ENCODE measurements around the gene NFKBIB. TPM values are rescaled to one million over a fixed set of nuclear protein-coding genes. Genes with fewer than 3 reads are reported as not detected.
A peak's percentile ranks its signal among the peaks of the same experiment; 100 is the strongest.

The NFKBIB gene
- total RNA-seq, 2 experiments from 2014 or later = 47.2 to 52.7 TPM

DNA sequence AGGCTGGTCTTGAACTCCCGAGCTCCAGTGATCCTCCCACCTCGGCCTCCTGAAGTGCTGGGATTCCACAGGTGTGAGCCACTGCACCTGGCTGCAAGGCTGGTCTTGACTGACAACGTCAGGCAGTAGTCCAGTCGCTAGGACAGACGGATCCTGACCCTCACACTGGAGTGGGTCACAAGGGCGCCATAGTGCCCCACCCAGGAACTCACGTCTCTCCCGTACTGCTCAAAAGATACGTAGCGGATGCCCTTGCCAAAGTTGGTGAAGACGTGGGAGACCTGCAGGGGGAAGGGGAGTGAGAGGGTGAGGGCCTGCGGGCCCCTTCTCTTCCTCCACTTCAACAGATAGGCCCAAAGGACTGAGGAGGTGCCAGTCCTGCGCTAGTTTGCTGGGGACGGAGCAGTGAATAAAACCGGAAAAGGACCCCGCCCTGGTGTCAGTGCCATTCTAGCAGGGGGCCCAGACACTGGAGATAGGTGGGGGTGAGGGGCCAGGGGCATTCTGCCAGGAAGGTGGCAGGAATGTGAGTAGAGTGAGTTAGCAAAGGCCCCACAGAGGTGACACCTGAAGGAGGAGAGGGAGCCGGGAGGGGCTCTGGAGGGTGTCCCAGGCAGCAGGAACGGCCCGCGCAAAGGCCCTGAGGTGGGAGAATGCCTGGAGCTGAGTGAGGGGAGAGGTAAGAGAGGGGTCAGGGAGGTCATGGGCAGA, 42.9 kb downstream of the NFKBIB start:
- no peaks in the 10 kb centered on the region for H3K9me3 Mint-ChIP-seq
- CTCF ChIA-PET = no interaction called here
- peaks cover 2% of the 10 kb centered on the region for H3K27me3 Mint-ChIP-seq (ENCODE audit: low read depth)
- H3K27ac Mint-ChIP-seq = no peak overlapping the region
- no peaks in the 10 kb centered on the region for H3K36me3 Mint-ChIP-seq (ENCODE audit: low read depth)
- DNase-seq = no peak
- peaks cover 2% of the 10 kb centered on the region for H3K4me1 Mint-ChIP-seq (ENCODE audit: low read depth)
- no peak overlapping the region for H3K4me3 Mint-ChIP-seq
- intact Hi-C loops (cut with micrococcal nuclease) = no loop called here

DNA sequence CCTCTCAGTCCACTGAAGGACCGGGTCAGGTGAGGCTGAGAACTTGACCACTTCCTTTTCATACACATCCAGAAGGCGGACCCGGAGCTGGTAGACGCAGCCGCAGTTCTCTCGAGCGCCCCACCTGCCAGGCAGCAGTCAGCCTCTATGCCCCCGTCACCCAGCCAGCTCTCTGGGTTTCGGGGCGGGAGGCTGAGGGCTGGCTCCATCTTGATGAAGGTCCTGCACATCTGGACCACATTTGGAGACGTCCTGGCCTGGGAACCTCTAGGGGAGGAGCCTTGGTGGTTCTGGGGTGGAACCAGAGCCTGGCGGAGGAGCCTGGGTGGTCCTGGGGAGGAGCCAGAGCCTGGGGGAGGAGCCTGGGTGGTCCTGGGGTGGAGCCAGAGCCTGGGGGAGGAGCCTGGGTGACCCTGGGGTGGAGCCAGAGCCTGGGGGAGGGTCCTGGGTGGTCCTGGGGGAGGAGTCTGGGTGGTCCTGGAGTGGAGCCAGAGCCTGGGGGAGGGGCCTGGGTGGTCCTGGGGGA, 45.3 kb downstream of the NFKBIB start:
- H3K36me3 Mint-ChIP-seq (ENCODE audit: low read depth) = no peaks in the 10 kb centered on the region

DNA sequence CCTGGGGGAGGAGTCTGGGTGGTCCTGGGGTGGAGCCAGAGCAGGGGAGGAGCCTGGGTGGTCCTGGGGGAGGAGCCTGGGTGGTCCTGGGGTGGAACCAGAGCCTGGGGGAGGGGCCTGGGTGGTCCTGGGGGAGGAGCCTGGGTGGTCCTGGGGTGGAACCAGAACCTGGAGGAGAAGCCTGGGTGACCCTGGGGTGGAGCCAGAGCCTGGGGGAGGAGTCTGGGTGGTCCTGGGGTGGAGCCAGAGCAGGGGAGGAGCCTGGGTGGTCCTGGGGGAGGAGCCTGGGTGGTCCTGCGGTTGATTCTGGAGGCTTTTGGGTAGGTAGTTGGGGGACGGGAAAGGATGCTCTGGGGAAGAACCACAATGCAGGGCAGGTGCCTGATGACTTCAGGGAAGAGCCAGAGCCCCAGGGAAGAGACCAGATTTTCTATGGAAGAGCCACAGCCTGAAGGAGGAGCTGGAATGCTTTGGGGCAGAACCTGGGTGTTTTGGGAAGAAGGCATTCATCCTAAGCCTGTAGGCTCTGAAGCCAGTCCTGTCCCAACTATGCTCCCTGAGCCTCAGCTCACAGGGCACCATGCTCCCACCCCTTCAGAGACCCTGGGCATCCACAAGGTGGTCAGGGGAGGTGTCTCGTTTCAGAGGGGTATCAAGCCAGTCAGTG, 45.9 kb downstream of the NFKBIB start:
- H3K4me3 Mint-ChIP-seq = no peak overlapping the region
- H3K36me3 Mint-ChIP-seq (ENCODE audit: low read depth) = no peaks in the 10 kb centered on the region
- peaks cover 9% of the 10 kb centered on the region for H3K4me1 Mint-ChIP-seq (ENCODE audit: low read depth)
- CTCF ChIA-PET = interaction anchor here (1.4 kb wide), 1 partner anchor 17 kb away, joined by 3 read pairs; no protein-coding TSS in a partner anchor
- H3K9me3 Mint-ChIP-seq = no peaks in the 10 kb centered on the region
- H3K27ac Mint-ChIP-seq = no peak overlapping the region
- no peak for DNase-seq
- intact Hi-C loops (cut with micrococcal nuclease) = no loop called here
- H3K27me3 Mint-ChIP-seq (ENCODE audit: low read depth) = peaks cover 8% of the 10 kb centered on the region

More for the DNA sequence above, 45.3 kb downstream of the NFKBIB start:
- H3K4me1 Mint-ChIP-seq (ENCODE audit: low read depth) = peaks cover 6% of the 10 kb centered on the region
- DNase-seq = no peak
- H3K27ac Mint-ChIP-seq = no peak overlapping the region
- H3K4me3 Mint-ChIP-seq = no peak overlapping the region
- H3K9me3 Mint-ChIP-seq = no peaks in the 10 kb centered on the region
- CTCF ChIA-PET = interaction anchor here (1.5 kb wide), 1 partner anchor 12 kb away, joined by 5 read pairs; no protein-coding TSS in a partner anchor
- H3K27me3 Mint-ChIP-seq (ENCODE audit: low read depth) = peaks cover 7% of the 10 kb centered on the region
- intact Hi-C loops (cut with micrococcal nuclease) = no loop called here

GRCh38 chr19:38946229-38947010, 46.7 kb downstream of the NFKBIB start:
- CTCF ChIA-PET = interaction anchor here (1.4 kb wide), 1 partner anchor 16 kb away, joined by 3 read pairs; no protein-coding TSS in a partner anchor

DNA sequence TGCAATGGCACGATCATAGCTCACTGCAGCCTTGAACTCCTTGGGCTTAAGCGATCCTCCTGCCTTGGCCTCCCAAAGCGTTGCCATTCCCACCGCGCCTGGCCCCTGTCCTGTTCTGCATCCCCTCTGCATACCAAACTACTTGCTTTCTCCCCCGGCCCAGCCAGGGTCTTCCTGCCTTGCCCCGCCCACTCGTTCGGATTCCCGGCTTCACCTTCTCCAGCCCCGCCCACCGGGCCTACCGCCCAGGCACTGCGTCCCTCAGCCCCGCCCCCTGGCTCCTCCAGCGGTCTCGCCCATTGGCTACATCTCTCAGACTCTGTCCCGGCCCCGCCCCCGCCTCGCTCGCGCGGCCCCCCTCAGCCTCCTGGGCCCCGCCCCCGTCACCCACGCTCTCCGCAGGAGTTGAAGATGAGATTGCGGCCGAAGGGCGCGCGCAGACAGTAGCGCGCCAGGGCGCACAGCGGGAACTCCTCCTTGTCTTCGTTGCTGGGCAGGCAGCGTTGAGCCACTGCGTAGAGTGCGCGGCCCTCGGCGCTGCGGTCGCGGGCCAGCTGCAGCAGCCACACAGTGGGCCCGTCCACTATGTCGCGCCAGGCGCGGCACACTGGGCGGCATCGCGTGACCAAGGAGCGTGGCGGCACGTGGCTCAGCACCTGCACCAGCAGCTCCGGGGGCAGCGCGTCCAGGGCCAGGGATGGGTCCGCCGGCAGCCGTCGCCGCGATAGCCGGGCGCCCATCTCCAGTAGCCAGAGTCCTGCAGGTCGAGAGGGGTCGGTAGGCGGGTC, 50.0 kb downstream of the NFKBIB start:
- Mint-ChIP-seq H3K27ac (no peak overlapping the region), H3K4me1 (ENCODE audit: low read depth) (peaks cover 12% of the 10 kb centered on the region), H3K36me3 (ENCODE audit: low read depth) (no peaks in the 10 kb centered on the region), H3K27me3 (ENCODE audit: low read depth) (peaks cover 24% of the 10 kb centered on the region), H3K4me3 (peak overlapping the region; percentile 53), H3K9me3 (no peaks in the 10 kb centered on the region)
- intact Hi-C loops (cut with micrococcal nuclease) = no loop called here
- DNase-seq = peak; percentile 88
- CTCF ChIA-PET = no interaction called here

More at GRCh38 chr19:38946229-38947010, 46.7 kb downstream of the NFKBIB start:
- Mint-ChIP-seq H3K9me3 (no peaks in the 10 kb centered on the region), H3K4me3 (no peak overlapping the region), H3K27ac (no peak overlapping the region), H3K4me1 (ENCODE audit: low read depth) (peaks cover 7% of the 10 kb centered on the region), H3K36me3 (ENCODE audit: low read depth) (no peaks in the 10 kb centered on the region), H3K27me3 (ENCODE audit: low read depth) (peaks cover 8% of the 10 kb centered on the region)
- intact Hi-C loops (cut with micrococcal nuclease) = no loop called here
- no peak for DNase-seq

DNA sequence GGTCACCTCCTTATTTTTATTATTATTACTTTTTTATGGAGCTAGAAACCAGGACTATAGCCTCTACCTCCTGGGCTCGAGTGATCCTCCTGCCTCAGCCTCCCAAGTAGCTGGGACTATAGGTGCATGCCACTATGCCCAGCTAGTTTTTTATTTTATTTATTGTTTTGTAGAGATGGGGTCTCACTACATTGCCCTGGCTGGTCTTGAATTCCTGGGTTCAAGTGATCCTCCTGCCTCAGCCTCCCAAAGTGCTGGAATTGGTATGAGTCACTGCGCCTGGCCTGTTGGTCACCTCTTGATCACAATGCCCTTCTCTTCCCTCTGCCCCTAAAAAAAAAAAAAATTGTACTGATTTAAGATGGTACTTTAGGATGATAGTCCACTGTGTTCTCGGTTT, 51.4 kb downstream of the NFKBIB start:
- Mint-ChIP-seq H3K4me3 (no peak overlapping the region), H3K36me3 (ENCODE audit: low read depth) (no peaks in the 10 kb centered on the region), H3K27ac (no peak overlapping the region), H3K4me1 (ENCODE audit: low read depth) (peaks cover 12% of the 10 kb centered on the region), H3K9me3 (no peaks in the 10 kb centered on the region), H3K27me3 (ENCODE audit: low read depth) (peaks cover 24% of the 10 kb centered on the region)
- CTCF ChIA-PET = interaction anchor here (0.6 to 0.7 kb wide), 2 partner anchors 20 to 169 kb away, joined by 3 read pairs; no protein-coding TSS in a partner anchor
- intact Hi-C loops (cut with micrococcal nuclease) = no loop called here
- no peak for DNase-seq

DNA sequence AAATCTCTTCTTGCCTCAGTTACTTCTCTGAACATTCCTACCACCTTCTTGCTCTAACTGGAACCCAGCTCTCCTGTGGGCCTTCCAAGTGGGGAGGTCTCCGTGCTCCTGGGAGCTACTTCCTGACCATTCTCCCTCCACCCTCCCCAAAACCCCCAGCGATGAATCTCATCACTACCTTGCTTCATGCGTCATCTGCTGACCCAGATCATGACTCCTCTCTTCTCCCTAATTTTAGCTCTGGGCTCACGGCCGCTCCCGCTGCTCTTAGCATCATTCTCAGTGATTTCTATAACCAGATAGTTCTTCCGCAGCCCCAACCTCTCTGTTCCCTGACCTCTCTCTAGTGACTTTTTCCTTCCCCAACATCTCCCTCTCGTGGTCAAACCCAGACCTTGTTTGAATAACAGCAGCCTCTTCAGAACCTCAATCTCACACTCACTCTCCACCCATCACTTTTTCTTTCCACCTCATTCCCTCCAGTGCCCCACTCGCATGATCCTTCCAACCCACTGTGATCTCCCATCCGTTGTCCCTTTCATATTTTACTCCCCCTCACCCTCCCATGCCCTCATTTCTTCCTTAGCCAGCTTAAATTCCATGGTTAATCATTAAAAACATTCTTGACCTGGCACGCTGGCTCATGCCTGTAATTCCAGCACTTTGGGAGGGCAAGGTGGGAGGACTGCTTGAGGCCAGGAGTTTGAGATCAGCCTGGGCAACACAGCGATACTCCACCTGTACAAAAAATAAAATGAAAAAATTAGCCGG, 52.8 kb downstream of the NFKBIB start:
- CTCF ChIA-PET = interaction anchor here (0.5 to 1.3 kb wide), 6 partner anchors 9 to 122 kb away, joined by 3 to 6 read pairs (median 4); no protein-coding TSS in a partner anchor
- H3K4me1 Mint-ChIP-seq (ENCODE audit: low read depth) = peaks cover 12% of the 10 kb centered on the region
- H3K9me3 Mint-ChIP-seq = no peaks in the 10 kb centered on the region
- no peak overlapping the region for H3K4me3 Mint-ChIP-seq
- no peak overlapping the region for H3K27ac Mint-ChIP-seq
- no peaks in the 10 kb centered on the region for H3K36me3 Mint-ChIP-seq (ENCODE audit: low read depth)
- DNase-seq = peak; percentile 60
- peaks cover 24% of the 10 kb centered on the region for H3K27me3 Mint-ChIP-seq (ENCODE audit: low read depth)
- intact Hi-C loops (cut with micrococcal nuclease) = no loop called here

DNA sequence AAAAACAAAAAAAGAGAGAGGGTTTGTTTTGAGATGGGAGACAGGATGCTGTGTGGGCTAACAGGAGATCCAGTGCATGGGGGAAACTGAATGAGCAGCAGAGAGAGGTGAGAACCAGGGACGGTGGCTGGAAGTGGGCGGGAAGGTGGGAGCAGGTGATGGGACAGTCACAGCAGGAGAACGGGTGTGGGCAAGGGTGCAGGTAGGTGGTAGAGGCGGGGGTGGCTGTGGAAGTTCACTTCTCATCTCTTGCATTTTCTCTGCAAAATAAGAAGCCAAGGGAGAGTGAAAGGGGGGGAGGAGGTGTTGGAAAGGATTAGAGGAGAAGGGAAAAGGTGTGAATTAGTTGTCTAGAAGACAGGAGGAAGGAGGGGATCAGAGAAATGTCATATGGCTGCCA, 53.9 kb downstream of the NFKBIB start:
- H3K4me1 Mint-ChIP-seq (ENCODE audit: low read depth) = peaks cover 12% of the 10 kb centered on the region
- CTCF ChIA-PET = interaction anchor here (0.7 kb wide), 1 partner anchor 24 kb away, joined by 3 read pairs; no protein-coding TSS in a partner anchor
- no peaks in the 10 kb centered on the region for H3K9me3 Mint-ChIP-seq
- DNase-seq = no peak
- H3K36me3 Mint-ChIP-seq (ENCODE audit: low read depth) = no peaks in the 10 kb centered on the region
- no peak overlapping the region for H3K4me3 Mint-ChIP-seq
- peaks cover 24% of the 10 kb centered on the region for H3K27me3 Mint-ChIP-seq (ENCODE audit: low read depth)
- H3K27ac Mint-ChIP-seq = no peak overlapping the region
- intact Hi-C loops (cut with micrococcal nuclease) = no loop called here

DNA sequence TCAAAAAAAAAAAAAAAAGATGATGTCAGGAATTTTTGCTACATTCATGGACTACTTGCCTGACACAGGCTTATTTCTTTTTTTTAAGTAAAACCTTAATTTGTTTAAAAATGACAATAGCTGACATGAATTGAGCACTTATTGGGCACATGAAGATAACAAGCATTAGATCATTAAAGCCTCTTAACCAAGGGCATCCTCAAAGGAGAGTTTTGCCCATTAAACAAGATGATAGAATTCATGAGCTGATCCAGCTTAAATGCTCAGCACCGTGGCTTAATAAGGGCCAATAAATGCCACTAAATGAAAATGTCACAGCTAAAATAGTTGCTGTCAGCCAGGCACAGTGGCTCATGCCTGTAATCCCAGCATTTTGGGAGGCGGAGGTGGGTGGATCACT, 56.5 kb downstream of the NFKBIB start:
- no peaks in the 10 kb centered on the region for H3K9me3 Mint-ChIP-seq
- CTCF ChIA-PET = interaction anchor here (0.6 to 0.8 kb wide), 2 partner anchors 218 to 413 kb away, joined by 4 read pairs; no protein-coding TSS in a partner anchor
- intact Hi-C loops (cut with micrococcal nuclease) = no loop called here
- DNase-seq = no peak
- no peaks in the 10 kb centered on the region for H3K36me3 Mint-ChIP-seq (ENCODE audit: low read depth)
- H3K4me3 Mint-ChIP-seq = no peak overlapping the region
- peaks cover 16% of the 10 kb centered on the region for H3K27me3 Mint-ChIP-seq (ENCODE audit: low read depth)
- peaks cover 5% of the 10 kb centered on the region for H3K4me1 Mint-ChIP-seq (ENCODE audit: low read depth)
- no peak overlapping the region for H3K27ac Mint-ChIP-seq

DNA sequence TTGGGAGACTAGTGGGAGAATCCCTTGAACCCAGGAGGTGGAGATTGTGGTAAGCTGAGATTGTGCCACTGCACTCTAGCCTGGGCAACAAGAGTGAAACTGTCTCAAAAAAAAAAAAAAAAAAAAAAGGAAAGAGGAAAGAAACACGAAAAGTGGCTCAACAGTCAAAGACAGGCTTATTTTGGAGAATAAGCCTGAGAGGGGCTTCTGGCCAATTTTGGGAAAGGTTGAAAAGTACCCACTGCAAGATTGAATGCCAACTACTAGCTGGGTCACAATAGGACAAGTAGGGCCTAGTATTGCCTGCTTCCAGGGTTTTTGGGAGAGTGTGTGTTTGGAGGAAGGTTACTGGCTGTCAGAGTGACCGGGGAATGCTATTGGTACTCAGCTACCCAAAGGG, 58.5 kb downstream of the NFKBIB start:
- no peaks in the 10 kb centered on the region for H3K9me3 Mint-ChIP-seq
- H3K27ac Mint-ChIP-seq = no peak overlapping the region
- intact Hi-C loops (cut with micrococcal nuclease) = no loop called here
- no peaks in the 10 kb centered on the region for H3K36me3 Mint-ChIP-seq (ENCODE audit: low read depth)
- no peak overlapping the region for H3K4me3 Mint-ChIP-seq
- no peak for DNase-seq
- CTCF ChIA-PET = interaction anchor here (0.7 kb wide), 1 partner anchor 21 kb away, joined by 3 read pairs; no protein-coding TSS in a partner anchor
- H3K4me1 Mint-ChIP-seq (ENCODE audit: low read depth) = no peaks in the 10 kb centered on the region
- peaks cover 6% of the 10 kb centered on the region for H3K27me3 Mint-ChIP-seq (ENCODE audit: low read depth)

Measured in activated naive CD4-positive, alpha-beta T cell treated with anti-CD3 and anti-CD28 coated beads for 36 hours (primary cell).